HEK293 (cell line): ENCODE results near the gene PCSK6.

Experiments
- CTCF ChIA-PET: fragments of 350-600 bp; formaldehyde crosslinking; extraction: SDS; loops from one replicate; lab custom pipeline; 2021; ENCODE audit warnings: antibody characterized with exemption; lab: Yijun Ruan, JAX
- POLR2A ChIA-PET: fragments of 300-600 bp; formaldehyde crosslinking; extraction: SDS; loops from one replicate; lab custom pipeline; 2020; ENCODE audit warnings: antibody characterized with exemption, inconsistent platforms; lab: Yijun Ruan, JAX
- H3K27ac ChIP-seq: fragments of 200-500 bp; sonication (Bioruptor generic); 2 replicates; pipeline ENCODE4 v1.5.1; 2014; ENCODE audit warnings: low read depth, low read length, control low read depth, inconsistent platforms; ENCODE audit errors: extremely low read depth
- H3K36me3 ChIP-seq, 2 experiments: fragments of 200-500 bp in 1 of 2; sonication (Bioruptor generic) in 1 of 2; 1 replicate in 1 of 2; 2 replicates in 1 of 2; pipeline ENCODE4 v1.5.1; 2014 to 2017; ENCODE audit warnings: inconsistent platforms in 2 of 2, low read length in 2 of 2; ENCODE audit not compliant: control insufficient read depth in 2 of 2, insufficient read depth in 1 of 2
- H3K4me1 ChIP-seq: fragments of 200-500 bp; sonication (Bioruptor generic); 2 replicates; pipeline ENCODE4 v1.5.1; 2014; ENCODE audit warnings: mild to moderate bottlenecking, low read length, inconsistent platforms; ENCODE audit not compliant: control insufficient read depth, insufficient read depth
- H3K4me3 ChIP-seq: 2 replicates; pipeline ENCODE4 v1.5.1; 2011; ENCODE audit warnings: low read depth, mild to moderate bottlenecking, control low read depth, low read length, moderate library complexity
- H3K9me3 ChIP-seq: fragments of 200-500 bp; sonication (Bioruptor generic); 2 replicates; pipeline ENCODE4 v1.5.1; 2014; ENCODE audit warnings: low read depth, low read length, inconsistent platforms; ENCODE audit not compliant: control insufficient read depth, insufficient read depth
- PBX3 ChIP-seq: sonication (generic); formaldehyde crosslinking; IDR thresholded peaks from 2 replicates; pipeline ENCODE4 v1.8.1; 2022; ENCODE audit warnings: mild to moderate bottlenecking, moderate library complexity, missing genetic modification reagents
- SETDB1 ChIP-seq: IDR thresholded peaks from one replicate; pipeline ENCODE4 v1.6.1; 2017; ENCODE audit warnings: mild to moderate bottlenecking, low read length, moderate library complexity, mixed read lengths; ENCODE audit not compliant: insufficient read length
- ZBTB48 ChIP-seq: fragments of 450-650 bp; formaldehyde crosslinking; IDR thresholded peaks from 2 replicates; pipeline ENCODE4 v1.5.1; 2016; ENCODE audit warnings: missing biosample characterization, missing genetic modification characterization
- ZEB2 ChIP-seq: fragments of 450-650 bp; formaldehyde crosslinking; IDR thresholded peaks from 2 replicates; pipeline ENCODE4 v1.5.1; 2016; ENCODE audit warnings: missing biosample characterization, missing genetic modification characterization
- ZNF10 ChIP-seq: fragments of 450-650 bp; formaldehyde crosslinking; IDR thresholded peaks from 2 replicates; pipeline ENCODE4 v1.5.1; 2017; ENCODE audit warnings: missing biosample characterization, missing genetic modification characterization
- ZNF114 ChIP-seq: fragments of 450-650 bp; formaldehyde crosslinking; IDR thresholded peaks from 2 replicates; pipeline ENCODE4 v1.5.0; 2017; ENCODE audit warnings: missing biosample characterization, missing genetic modification characterization
- ZNF138 ChIP-seq: fragments of 450-650 bp; formaldehyde crosslinking; IDR thresholded peaks from 2 replicates; pipeline ENCODE4 v1.5.1; 2016; ENCODE audit warnings: missing biosample characterization, missing genetic modification characterization, borderline replicate concordance
- ZNF146 ChIP-seq: fragments of 450-650 bp; formaldehyde crosslinking; IDR thresholded peaks from 2 replicates; pipeline ENCODE4 v1.5.1; 2016; ENCODE audit warnings: missing biosample characterization, missing genetic modification characterization
- ZNF19 ChIP-seq: fragments of 450-650 bp; formaldehyde crosslinking; IDR thresholded peaks from 2 replicates; pipeline ENCODE4; 2016; ENCODE audit warnings: missing biosample characterization, missing genetic modification characterization, low read depth
- ZNF26 ChIP-seq: fragments of 450-650 bp; formaldehyde crosslinking; IDR thresholded peaks from 2 replicates; pipeline ENCODE4 v1.5.1; 2016; ENCODE audit warnings: missing biosample characterization, missing genetic modification characterization
- ZNF416 ChIP-seq: fragments of 450-650 bp; formaldehyde crosslinking; IDR thresholded peaks from 2 replicates; pipeline ENCODE4 v1.5.1; 2016; ENCODE audit warnings: missing biosample characterization, missing genetic modification characterization
- ZNF449 ChIP-seq: fragments of 450-650 bp; formaldehyde crosslinking; IDR thresholded peaks from 2 replicates; pipeline ENCODE4 v1.5.1; 2017; ENCODE audit warnings: missing biosample characterization, mild to moderate bottlenecking, missing genetic modification characterization, moderate library complexity
- ZNF521 ChIP-seq: fragments of 450-650 bp; formaldehyde crosslinking; IDR thresholded peaks from 2 replicates; pipeline ENCODE4 v1.5.1; 2017; ENCODE audit warnings: missing biosample characterization, mild to moderate bottlenecking, missing genetic modification characterization
- ZNF610 ChIP-seq: fragments of 450-650 bp; formaldehyde crosslinking; IDR thresholded peaks from 2 replicates; pipeline ENCODE4 v1.5.1; 2016; ENCODE audit warnings: missing biosample characterization, missing genetic modification characterization, borderline replicate concordance
- ZNF76 ChIP-seq: fragments of 450-650 bp; formaldehyde crosslinking; IDR thresholded peaks from 2 replicates; pipeline ENCODE4; 2016; ENCODE audit warnings: low read depth, missing biosample characterization, missing genetic modification characterization, borderline replicate concordance
- ZNF792 ChIP-seq: fragments of 450-650 bp; formaldehyde crosslinking; IDR thresholded peaks from 2 replicates; pipeline ENCODE4 v1.5.1; 2016; ENCODE audit warnings: missing biosample characterization, missing genetic modification characterization
- TF ChIP-seq, protein P1 (sequence below): fragments of 450-650 bp; formaldehyde crosslinking; IDR thresholded peaks from 2 replicates; pipeline ENCODE4 v1.5.1; 2016; ENCODE audit warnings: missing biosample characterization, missing genetic modification characterization, borderline replicate concordance
- TF ChIP-seq, protein P2 (sequence below): fragments of 450-650 bp; formaldehyde crosslinking; optimal IDR thresholded peaks from 2 replicates; pipeline ENCODE3; 2016; ENCODE audit warnings: missing biosample characterization, mild to moderate bottlenecking, missing genetic modification characterization
- TF ChIP-seq, protein P3 (sequence below): fragments of 450-650 bp; formaldehyde crosslinking; IDR thresholded peaks from 2 replicates; pipeline ENCODE4 v1.5.1; 2016; ENCODE audit warnings: missing biosample characterization, missing genetic modification characterization

Gene PCSK6

GRCh38 chr15:101445562-101446517, 43.7 kb downstream of the PCSK6 start (continued):
- TF ChIP-seq ZNF521 (tag by site-specific recombination) (no peak), ZBTB48 (no peak)

DNA sequence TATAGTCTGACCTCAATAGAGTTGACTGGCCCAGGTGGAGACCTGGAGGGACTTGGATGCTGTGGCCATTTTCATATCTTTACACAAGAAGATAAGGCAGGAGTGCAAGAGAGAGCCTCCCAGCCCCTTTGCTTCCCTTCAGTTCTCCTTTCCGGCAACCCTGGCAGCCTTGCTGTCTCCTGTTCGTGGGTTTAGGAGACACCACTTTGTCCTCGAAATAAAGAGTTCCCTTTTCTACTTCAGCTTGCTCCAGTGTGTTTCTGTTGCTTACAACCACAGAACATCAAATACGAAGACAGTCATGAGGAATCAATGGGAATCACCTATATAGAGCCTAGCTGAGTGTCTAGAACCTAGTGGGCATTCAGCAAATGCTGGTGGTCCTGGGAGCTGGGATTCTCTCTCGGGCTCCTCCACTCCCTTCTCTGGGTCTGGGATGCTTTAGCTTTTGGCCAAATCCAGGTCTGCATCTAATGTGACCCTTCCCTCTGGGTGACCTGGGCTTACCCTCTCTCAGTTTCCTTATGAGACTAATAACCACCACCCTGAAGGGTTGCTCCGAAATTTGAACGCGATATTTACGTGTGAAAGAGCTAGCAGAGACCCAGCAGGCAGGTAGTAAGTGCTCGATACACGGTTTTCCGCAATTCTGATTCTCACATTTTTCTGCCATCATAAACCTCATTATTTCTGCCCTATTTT, 44.5 kb downstream of the PCSK6 start:
- H3K36me3 ChIP-seq: peaks cover 4 to 31% of the 10 kb centered on the region in 2 experiments; a peak in 2 of 3 replicates
- no peaks in the 10 kb centered on the region for H3K4me1 ChIP-seq
- CTCF ChIA-PET: no interaction called here
- TF ChIP-seq, protein P1, sequence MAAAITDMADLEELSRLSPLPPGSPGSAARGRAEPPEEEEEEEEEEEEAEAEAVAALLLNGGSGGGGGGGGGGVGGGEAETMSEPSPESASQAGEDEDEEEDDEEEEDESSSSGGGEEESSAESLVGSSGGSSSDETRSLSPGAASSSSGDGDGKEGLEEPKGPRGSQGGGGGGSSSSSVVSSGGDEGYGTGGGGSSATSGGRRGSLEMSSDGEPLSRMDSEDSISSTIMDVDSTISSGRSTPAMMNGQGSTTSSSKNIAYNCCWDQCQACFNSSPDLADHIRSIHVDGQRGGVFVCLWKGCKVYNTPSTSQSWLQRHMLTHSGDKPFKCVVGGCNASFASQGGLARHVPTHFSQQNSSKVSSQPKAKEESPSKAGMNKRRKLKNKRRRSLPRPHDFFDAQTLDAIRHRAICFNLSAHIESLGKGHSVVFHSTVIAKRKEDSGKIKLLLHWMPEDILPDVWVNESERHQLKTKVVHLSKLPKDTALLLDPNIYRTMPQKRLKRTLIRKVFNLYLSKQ (tag by site-specific recombination): no peak
- TF ChIP-seq, protein P2, sequence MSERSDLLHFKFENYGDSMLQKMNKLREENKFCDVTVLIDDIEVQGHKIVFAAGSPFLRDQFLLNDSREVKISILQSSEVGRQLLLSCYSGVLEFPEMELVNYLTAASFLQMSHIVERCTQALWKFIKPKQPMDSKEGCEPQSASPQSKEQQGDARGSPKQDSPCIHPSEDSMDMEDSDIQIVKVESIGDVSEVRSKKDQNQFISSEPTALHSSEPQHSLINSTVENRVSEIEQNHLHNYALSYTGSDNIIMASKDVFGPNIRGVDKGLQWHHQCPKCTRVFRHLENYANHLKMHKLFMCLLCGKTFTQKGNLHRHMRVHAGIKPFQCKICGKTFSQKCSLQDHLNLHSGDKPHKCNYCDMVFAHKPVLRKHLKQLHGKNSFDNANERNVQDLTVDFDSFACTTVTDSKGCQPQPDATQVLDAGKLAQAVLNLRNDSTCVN: no peak
- TF ChIP-seq ZNF26 (tag by site-specific recombination) (peak; percentile 72), ZNF610 (tag by site-specific recombination) (no peak), ZNF449 (tag by site-specific recombination) (no peak), SETDB1 (no peak), PBX3 (CRISPR knock-in tag) (no peak)
- H3K4me3 ChIP-seq: no peak overlapping the region
- H3K27ac ChIP-seq: no peak overlapping the region
- no peaks in the 10 kb centered on the region for H3K9me3 ChIP-seq
- POLR2A ChIA-PET: interaction anchor here (0.8 kb wide), 1 partner anchor 12 kb away, joined by 3 read pairs; no protein-coding TSS in a partner anchor

GRCh38 chr15:101444015-101444414, 45.5 kb downstream of the PCSK6 start:
- CTCF ChIA-PET: no interaction called here
- POLR2A ChIA-PET: no interaction called here
- peaks cover 4 to 33% of the 10 kb centered on the region in 2 experiments; a peak in 2 of 3 replicates for H3K36me3 ChIP-seq
- H3K4me3 ChIP-seq: no peak overlapping the region
- H3K9me3 ChIP-seq: no peaks in the 10 kb centered on the region
- H3K27ac ChIP-seq: no peak overlapping the region
- no peaks in the 10 kb centered on the region; the same call in 1 of the 2 replicates for H3K4me1 ChIP-seq
- TF ChIP-seq ZNF146 (tag by site-specific recombination) (no peak), ZNF138 (tag by site-specific recombination) (no peak), ZNF792 (tag by site-specific recombination) (no peak), ZNF114 (tag by site-specific recombination) (no peak), ZNF19 (tag by site-specific recombination) (no peak), ZNF416 (tag by site-specific recombination) (no peak), ZEB2 (tag by site-specific recombination) (no peak), ZNF76 (tag by site-specific recombination) (no peak), ZNF449 (tag by site-specific recombination) (no peak), ZNF10 (tag by site-specific recombination) (no peak)
- TF ChIP-seq, protein P3, sequence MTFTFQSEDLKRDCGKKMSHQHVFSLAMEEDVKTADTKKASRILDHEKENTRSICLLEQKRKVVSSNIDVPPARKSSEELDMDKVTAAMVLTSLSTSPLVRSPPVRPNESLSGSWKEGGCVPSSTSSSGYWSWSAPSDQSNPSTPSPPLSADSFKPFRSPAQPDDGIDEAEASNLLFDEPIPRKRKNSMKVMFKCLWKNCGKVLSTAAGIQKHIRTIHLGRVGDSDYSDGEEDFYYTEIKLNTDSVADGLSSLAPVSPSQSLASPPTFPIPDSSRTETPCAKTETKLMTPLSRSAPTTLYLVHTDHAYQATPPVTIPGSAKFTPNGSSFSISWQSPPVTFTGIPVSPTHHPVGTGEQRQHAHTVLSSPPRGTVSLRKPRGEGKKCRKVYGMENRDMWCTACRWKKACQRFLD: no peak
